HG03457 (cell line): Measurements from ENCODE around the gene PGGHG.
"Not testable (repeated sequence)": the region's sequence is repeated elsewhere in the genome, so short reads cannot be mapped to it uniquely, and the experiment has no call there.

Source experiments
- ATAC-seq: cut with Tn5 transposase; IDR thresholded peaks from one replicate; pipeline ENCODE4 v1.9.1; 2021; ENCODE audit warnings: moderate number of reproducible peaks; ENCODE audit not compliant: unreplicated experiment

Gene PGGHG

DNA sequence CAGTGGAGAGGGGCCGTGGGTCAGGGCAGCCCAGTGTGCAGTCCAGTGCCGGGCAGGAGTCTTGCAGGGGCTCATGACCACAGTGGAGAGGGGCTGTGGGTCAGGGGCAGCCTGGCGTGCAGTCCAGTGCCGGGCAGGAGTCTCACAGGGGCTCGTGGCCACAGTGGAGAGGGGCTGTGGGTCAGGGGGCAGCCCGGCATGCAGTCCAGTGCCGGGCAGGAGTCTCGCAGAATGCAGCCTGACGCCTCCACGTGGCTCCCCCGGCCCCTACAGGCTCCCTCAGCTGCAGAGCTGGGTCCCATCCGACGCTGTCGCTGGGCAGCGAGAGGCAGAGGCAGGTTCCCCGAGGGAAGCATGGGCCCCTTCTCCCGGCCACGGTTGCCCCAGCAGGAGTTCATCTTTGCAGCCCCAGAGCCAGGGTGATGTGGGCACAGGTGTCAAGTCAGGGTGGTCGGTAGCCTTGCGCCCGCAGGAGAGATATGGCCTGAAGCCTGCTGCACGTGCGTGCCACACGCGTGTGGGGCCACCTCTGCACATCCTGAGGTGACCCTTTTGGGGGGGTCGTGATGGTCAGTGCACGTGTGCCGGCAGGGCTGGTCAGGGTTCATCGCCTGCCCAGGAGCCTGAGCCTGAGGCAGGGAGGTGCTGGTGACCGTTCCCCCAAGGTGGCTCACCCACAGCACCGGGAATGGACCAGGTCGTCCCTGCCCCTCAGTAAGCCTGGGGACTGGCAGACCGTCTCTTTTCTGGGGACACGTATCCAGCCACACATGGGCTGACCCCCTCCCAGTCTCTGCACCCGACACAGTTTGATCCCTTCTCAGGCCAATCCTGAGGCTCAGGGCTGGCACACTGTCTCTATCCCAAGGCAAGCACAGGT, 7.5 kb downstream of the PGGHG start:
- ATAC-seq = no peak

DNA sequence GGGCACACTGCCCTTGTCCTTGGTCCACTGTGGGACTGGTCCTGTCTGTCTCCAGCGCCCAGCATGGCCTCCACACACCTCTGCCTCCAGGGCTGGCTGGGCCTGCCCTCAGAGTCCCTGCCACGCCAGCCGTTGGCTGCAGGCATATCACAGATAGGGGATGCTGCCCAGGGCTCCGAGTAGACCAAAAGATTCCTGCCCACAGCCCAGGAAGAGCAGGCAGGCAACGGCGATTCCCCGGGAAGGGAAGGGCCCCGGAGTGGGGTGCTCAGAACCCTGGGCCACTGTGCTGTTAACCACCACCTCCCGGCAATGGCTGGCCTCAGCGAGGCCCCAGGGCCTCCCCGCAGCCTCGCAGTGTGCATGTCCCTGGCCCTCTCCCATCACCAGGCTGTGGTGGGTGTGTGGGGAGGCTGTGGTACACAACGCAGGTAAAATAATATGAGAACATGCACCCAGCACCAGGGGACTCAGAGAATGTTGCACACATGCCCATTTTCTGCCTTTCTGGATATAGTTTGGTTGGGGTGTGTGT, 8.2 kb downstream of the PGGHG start:
- no peak for ATAC-seq

DNA sequence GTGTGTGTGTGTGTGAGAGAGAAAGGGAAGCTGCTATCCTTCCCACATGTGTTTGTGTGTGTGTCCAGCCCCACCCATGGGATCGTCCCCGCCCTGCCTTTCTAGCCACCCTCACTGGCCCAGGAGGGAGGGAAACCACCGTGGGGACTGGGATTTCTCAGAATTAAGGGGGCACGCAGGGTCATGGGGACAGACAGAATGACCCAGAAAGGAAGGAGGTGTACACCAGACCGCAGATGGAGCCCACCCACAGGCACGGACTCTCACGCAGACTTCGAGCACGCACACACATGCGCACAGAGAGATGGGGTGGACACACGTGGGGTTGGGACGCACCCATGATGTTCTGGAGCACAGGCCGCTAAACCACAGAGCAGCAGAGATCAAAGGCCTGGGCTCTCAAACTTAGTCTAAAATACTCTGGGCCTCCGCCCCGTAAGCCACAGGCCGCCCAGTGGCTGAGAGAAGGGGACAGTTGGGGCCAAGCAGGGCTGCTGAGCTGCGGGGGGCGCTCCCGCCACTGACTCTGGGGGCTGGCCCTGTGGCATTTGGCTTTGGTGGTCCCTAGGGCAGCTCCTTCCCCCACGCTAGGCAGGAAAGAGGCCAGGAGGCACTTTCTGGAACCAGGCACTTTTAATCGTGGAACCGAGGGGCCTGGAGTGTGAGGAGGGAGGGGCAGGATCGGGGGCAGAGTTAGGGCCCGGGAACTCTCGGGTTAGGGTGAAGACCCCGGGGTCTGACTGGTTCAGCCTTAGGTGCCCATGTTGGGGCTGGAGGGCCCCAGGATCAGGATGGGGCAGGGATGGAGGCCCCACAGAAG, 8.9 kb downstream of the PGGHG start:
- ATAC-seq = no peak

DNA sequence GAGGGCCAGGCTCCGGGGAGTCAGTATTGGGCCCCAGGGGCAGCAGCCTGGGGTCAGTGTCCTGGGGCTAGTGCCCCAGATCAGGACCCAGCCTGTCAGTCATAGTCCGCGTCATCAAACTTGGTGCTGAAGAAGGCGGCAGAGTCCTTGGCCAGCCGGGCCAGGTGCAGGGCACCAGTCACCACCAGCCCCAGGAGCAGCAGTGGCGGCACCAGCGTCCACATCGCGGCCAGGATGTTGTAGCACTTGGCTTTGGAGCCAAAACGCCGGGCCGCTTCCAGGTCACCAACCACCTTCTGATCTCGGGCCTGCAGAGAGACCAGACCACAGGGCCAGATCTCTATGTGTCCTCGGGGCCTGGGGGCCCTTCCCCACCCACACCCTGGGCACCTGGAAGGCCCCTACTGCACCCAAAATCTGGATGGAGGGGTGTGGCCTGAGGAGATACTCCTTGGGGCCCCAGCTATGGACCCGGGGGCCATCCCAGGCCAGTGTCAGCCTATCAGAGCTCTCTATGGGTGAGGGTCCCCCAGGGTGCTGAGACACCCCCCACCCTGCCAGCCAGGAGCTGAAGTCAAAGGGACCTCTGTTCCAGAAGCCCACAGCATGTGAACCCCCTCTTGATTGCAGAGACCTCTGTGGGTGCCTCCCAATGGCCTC, 9.6 kb downstream of the PGGHG start:
- ATAC-seq = no peak

DNA sequence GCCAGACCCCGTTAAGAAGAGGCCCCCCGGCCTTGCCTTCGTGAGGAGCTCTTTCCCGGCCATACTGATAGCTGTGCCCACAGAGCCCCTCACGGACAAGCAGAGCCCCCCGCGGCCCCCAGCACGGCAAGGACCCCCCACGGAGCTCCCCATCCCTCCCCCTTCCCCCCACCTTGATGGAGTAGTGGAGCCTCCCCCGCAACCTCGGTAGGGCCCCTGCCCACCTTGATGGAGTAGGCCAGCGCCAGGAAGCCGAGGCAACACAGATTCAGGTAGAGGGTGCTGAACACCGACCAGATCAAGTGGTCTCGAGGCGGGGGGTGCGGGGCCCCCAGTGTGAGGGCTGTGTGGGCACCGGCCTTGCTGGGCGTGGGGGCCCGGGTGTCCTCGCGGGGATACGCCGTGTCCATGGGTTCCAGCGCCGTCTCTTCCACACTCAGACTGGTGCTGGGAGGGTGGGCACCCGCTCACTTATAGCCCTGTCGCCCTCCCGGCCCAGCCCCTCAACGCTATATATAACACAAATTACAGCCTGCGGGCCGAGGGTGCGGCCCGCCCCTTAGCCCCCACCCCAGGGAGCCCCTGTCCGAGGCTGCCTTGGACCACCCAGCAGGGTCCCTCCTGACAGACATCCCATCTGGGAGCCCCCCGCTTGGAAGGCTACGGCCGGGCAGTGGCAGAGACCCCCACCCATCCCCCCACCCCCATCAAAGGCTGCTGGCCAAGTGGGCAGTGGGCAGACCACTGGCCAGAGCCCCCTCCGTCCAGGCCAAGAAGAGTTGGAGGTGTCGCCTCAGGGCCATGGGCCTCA, 10.4 kb downstream of the PGGHG start, which contains the start of gene IFITM5:
TSS of gene IFITM5 (minus strand) at position 446 of the 811 bp plus-strand sequence. CDS start at position 410, 36 bp downstream.
- ATAC-seq = no peak

DNA sequence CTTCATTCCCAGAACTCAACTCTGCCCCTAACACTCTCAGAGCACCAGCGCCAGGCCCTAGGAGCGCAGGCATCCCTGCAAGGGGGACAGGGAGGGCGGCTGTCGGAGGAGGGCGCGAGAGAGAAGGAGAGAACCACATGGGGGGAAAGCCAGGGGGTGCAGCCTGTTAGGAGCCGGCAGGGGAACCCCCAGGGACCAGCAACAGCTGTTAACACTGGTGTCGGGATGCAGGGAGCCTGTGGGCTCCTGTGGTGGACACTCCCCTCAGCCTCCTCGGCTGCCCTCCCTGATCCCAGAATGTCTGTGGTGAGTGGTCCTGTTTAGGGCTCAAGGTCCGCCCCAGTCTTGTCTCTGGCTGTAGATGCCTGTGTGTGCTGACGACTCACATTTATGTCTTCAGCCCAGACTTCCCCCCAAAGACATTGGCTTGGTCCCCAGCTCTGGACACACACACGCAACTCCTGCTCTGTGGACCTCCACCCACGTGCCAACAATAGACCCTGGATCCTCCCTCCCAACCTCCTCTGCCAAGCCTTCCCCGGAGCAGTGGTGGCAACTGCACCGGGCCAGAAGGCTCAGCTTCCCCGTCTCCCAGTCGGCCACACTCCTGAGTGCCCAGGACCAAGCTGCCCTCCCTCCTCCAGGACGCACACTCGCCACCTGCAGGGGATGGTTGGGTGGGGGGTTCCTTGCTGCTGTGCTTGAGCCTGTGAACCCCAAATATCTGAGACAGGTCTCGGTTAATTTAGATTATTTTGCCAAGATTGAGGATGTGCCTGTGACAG, 11.2 kb downstream of the PGGHG start:
- ATAC-seq = no peak

DNA sequence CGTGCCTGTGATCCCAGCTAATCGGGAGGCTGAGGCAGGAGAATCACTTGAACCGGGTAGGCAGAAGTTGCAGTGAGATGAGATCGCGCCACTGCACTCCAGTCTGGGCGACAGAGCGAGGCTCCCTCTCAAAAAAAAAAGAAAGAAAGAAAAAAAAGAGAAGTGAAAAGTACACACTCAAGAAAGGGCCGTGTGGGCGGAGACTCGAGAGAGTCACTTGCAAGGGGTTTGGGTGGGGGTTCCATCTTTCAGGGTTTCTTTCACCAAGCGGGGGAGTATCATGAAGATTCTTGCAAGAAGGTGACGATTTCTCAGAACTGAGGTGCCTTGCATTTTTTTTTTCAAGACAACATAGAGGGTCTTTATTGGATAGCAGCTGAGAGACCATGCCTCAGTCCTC, 14.4 kb downstream of the PGGHG start:
- no peak for ATAC-seq

DNA sequence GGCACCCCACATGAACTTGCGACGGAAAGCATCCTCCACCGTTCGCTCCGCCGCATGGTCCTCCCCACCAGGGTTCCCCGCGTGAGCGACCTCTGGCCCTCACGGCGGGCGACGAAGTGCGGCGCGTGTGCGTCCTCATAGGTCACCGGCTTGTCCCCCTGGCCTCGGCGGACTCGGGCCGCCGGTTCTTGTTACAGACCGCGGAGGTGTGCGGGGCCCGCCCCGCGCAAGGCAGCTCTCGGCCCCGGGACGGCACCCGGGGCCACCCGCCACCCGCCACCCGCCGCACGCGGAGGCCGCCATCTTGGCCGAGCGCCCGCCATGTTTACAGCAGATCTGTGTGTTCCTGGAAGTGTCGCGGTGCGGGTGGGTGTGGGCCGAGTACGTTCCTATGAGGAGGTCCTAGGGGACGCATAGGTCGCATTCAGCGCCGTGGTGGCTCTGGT, 15.2 kb downstream of the PGGHG start:
- ATAC-seq = no peak

DNA sequence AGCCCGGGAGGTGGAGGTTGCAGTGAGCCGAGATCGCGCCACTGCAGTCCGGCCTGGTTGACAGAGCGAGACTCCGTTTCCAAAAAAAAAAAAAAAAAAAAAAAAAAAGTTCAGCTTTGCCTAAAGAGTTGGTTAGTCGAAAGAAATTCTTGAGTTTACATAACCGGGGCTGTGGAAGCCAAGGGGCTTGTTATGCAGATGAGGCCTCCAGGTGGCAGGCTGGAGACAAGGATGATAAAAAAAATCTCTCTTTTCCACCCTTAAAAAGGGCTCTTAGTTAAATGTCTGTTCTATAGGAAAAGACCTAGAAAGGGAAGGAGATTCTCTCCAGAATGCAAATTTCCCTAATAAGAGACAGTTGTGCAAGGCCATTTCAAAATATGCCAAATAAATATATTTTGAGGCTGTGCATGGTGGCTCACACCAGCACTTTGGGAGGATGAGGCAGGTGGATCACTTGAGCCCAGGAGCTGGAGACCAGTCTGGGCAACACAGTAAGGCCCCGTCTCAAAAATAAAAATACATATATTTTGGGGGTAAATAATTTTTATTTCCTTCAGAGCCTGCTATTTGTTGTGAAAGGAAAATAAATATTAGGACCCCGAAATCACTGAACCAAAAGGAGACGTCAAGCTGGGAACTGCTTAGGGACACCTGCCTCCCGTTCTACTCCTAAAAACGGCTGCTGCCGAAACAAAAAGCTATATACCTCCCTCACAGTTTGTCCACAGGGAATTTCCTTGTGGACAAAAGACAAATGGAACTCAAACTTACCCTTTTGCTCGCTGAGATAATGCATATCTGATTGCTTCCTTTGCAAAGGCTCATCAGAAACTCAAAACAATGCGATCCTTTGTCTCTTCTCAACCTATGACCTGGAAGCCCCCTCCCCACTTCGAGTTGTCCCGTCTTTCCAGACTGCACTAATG, 16.3 kb downstream of the PGGHG start:
- no peak for ATAC-seq

DNA sequence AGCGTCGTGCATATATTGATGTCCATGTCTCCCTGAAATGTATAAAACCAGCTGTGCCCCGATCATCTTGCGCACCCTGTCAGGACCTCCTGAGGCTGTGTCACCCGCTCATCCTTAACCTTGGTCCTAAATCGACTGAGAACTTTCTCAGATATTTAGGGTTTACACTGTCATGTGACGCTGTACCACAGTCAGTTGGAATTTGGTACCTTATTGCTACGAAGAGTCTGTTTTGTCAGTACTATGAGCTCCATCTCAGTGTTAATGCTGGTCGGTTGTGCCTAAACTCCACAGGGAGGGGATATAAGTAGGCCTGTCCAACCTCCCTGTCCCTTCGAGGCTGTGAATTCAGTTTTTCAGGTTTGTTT, 16.9 kb downstream of the PGGHG start:
- no peak for ATAC-seq

DNA sequence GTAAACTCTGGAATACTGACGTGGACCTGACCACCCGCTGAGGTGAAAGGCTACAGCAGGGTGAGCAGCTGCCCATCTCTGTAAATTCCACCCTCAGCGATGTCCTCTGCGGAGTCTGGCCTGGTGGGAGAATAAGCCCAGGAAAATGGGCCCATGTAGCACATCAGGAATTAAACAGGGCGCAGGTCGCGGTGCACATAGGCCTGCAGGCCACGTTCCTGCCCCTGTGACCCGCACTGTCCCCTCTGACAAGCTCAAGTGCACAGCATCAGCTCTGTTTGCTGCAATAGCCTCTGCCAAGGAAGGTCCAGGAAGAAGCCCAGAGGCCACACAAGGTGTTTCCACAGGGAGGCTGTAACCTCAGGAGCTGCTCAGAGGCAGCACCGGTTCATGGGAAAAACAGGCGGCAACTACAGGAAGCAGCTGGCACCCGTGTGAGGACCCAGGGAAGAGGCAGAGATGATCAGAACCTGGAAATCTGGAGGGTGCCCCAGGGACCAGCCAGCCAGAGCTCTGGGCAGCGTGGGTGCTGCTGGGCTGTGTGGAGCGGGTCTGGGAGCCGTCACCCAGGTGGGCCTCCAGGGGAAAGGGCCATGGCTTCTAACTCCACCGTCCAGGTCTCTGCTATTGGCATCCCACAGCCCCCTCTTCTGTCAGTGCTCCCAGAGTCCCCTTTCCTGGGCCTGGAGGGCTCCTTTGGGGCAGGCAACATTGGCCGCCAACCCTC, 17.9 kb downstream of the PGGHG start:
- ATAC-seq = no peak

DNA sequence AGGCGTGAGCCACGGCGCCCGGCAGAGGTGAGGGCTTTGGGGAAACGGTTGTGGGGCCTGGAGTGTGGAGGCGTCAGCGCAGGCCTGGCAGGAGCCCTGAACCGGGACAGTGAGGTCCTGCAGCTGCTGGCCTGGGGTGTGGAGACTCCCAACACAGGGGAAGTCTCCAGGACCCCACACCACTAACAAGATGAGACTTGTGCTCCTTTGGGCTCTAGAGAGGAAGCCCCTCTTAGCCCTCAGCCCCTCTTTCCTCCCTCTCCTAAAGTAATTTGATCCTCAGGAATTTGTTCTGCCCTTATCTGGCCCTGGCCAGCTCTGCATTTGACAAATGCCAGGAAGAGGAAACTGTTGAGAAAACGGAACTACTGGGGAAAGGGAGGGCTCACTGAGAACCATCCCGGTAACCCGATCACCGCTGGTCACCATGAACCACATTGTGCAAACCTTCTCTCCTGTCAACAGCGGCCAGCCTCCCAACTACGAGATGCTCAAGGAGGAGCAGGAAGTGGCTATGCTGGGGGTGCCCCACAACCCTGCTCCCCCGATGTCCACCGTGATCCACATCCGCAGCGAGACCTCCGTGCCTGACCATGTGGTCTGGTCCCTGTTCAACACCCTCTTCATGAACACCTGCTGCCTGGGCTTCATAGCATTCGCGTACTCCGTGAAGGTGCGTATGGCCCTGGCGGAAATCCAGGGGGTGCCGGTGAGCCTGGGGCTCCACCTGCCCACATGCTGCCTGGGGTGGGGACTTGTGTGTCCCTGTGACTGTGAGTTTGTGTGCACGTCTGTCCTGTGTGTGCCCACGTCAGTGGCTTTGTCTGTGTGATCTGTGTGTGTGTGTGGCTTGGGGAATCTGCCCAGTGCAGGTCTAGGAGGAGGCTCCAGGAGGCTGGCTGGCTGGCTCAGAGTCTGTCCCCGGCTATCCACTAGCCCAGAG, 19.1 kb downstream of the PGGHG start, which contains the start of gene IFITM2:
TSS of gene IFITM2 (plus strand) at position 51 of the 943 bp plus-strand sequence. CDS start at position 428, 377 bp downstream.
- not testable (repeated sequence) for ATAC-seq

DNA sequence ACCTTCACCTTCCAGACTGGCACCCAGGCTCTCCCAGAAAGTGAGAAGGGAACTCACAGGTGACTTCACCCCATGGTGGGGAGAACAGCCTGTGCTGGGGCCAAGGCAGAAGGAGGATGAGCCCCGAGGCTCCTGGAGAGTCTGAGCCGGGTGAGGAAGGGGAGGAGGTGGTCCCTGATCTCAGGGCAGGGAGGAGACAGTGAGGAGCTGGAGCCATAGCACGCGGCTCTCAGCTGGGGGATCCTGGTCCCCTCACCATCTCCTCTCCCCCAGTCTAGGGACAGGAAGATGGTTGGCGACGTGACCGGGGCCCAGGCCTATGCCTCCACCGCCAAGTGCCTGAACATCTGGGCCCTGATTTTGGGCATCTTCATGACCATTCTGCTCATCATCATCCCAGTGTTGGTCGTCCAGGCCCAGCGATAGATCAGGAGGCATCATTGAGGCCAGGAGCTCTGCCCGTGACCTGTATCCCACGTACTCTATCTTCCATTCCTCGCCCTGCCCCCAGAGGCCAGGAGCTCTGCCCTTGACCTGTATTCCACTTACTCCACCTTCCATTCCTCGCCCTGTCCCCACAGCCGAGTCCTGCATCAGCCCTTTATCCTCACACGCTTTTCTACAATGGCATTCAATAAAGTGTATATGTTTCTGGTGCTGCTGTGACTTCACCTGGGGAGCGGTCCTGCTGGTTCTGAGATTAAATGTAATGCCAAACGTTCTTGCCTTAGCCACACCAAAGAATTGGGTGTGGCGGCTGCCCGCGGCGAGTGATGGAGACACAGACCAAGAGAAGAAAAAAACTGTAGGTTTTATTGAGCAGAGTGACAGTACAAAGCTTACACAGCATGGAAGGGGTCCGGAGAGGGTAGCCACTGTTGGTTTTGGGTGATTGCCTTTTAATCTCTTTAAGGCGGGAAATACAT, 20.1 kb downstream of the PGGHG start:
- not testable (repeated sequence) for ATAC-seq

DNA sequence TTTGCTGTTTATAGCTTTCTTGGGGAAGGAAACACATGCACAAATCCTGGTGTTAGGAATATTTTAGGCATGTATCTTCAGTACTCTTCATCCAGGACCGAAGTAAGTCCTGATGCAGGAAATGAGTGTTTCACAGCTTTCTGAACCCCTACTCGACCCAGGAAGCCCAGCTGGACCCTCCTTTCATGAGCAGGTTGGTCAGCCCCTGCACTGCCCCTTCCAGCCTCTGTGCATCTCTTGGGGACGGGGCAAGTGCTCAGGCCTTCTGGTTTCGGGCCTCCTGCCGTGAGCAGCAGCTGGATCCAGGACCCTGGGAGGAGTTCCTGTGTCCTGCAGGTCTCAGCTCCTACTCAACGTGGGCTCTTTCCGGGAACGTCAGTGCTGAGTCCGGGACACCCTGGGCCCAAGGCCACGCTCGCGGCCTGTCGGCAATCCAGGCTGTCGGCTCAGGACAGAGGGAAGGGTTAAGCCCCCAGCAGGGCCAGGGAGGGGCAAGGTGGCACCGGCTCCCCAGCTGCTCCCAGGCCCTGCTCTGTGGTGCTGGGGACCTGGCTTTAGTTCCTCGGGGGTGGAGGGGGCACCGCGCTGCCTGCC, 21.1 kb downstream of the PGGHG start:
- not testable (repeated sequence) for ATAC-seq
